Endodermal cell (in vitro differentiated cells): ENCODE measurements around the gene CCDC24. TPM values are rescaled to one million over a fixed set of nuclear protein-coding genes. Genes with fewer than 3 reads are reported as not detected.

Experiments
- DNase-seq: peaks from one replicate; pipeline ENCODE4 v3.0.0-alpha.2; 2017
- H3K27ac ChIP-seq: 2 replicates; pipeline ENCODE4 v1.5.1; 2013; ENCODE audit warnings: mild to moderate bottlenecking, low read depth, low read length, moderate library complexity
- H3K27me3 ChIP-seq: 2 replicates; pipeline ENCODE4 v1.6.1; 2013; ENCODE audit warnings: mild to moderate bottlenecking, low read length, moderate library complexity; ENCODE audit not compliant: insufficient read depth, control insufficient read depth, poor library complexity, severe bottlenecking
- H3K36me3 ChIP-seq: 2 replicates; pipeline ENCODE4 v1.7.0; 2013; ENCODE audit warnings: mild to moderate bottlenecking, low read length, moderate library complexity; ENCODE audit not compliant: control insufficient read depth, insufficient read depth
- H3K4me1 ChIP-seq: one replicate; pipeline ENCODE4 v1.7.0; 2013; ENCODE audit warnings: low read length; ENCODE audit not compliant: control insufficient read depth, insufficient read depth
- H3K4me3 ChIP-seq: 2 replicates; pipeline ENCODE4 v1.5.1; 2013; ENCODE audit warnings: mild to moderate bottlenecking, low read length, moderate library complexity
- H3K9ac ChIP-seq: 2 replicates; pipeline ENCODE4 v1.6.1; 2013; ENCODE audit warnings: mild to moderate bottlenecking, low read length, moderate library complexity; ENCODE audit not compliant: poor library complexity, severe bottlenecking; ENCODE audit errors: extremely low read depth
- H3K9me3 ChIP-seq: 2 replicates; pipeline ENCODE4 v1.6.1; 2013; ENCODE audit warnings: mild to moderate bottlenecking, low read length, moderate library complexity; ENCODE audit not compliant: control insufficient read depth
- H3K27ac Mint-ChIP-seq: 2 replicates; pipeline ENCODE4 v1.8.0; 2020; ENCODE audit warnings: mixed read lengths
- H3K27me3 Mint-ChIP-seq: 2 replicates; pipeline ENCODE4 v1.8.0; 2021; ENCODE audit warnings: mild to moderate bottlenecking, mixed read lengths; ENCODE audit not compliant: insufficient read depth
- H3K36me3 Mint-ChIP-seq: 2 replicates; pipeline ENCODE4 v1.8.0; 2020; ENCODE audit warnings: low read depth, mixed read lengths
- H3K4me1 Mint-ChIP-seq: 2 replicates; pipeline ENCODE4 v1.8.0; 2020; ENCODE audit warnings: mixed read lengths
- H3K4me3 Mint-ChIP-seq: 2 replicates; pipeline ENCODE4 v1.8.0; 2020; ENCODE audit warnings: mild to moderate bottlenecking, moderate library complexity, mixed read lengths
- H3K9me3 Mint-ChIP-seq: 2 replicates; pipeline ENCODE4 v1.8.0; 2020; ENCODE audit warnings: mild to moderate bottlenecking, mixed read lengths
- WGBS, 2 experiments: methylation state at CpG; one replicate each; pipeline versions ENCODE4 v1.1.5 to v1.1.7; 2013; ENCODE audit warnings: missing lambda C conversion rate in 2 of 2, mixed read lengths in 1 of 2; ENCODE audit not compliant: insufficient coverage in 1 of 2, insufficient read length in 1 of 2; 5-methylcytosine and 5-hydroxymethylcytosine counted together
- total RNA-seq, 2 donors: library from RNA; stranded (reverse); fragmentation: NEBNext Ultra II Directional in 1 of 2; extraction: Animal tissue kit (Norgen Biotek cat#: 25700) in 1 of 2; gene quantifications; 2 replicates in 1 of 2; 3 replicates in 1 of 2; pipeline ENCODE4 v1.2.1, GENCODE V29; 2021
- TF ChIP-seq, protein P1 (sequence below): fragments of 200-600 bp; sonication (generic); conservative IDR thresholded peaks from 2 replicates; pipeline ENCODE4 v1.5.0; 2021; ENCODE audit warnings: antibody characterized with exemption, mild to moderate bottlenecking

The CCDC24 gene
- total RNA-seq, 2 donors from 2014 or later: 26.6 to 31.1 TPM

DNA sequence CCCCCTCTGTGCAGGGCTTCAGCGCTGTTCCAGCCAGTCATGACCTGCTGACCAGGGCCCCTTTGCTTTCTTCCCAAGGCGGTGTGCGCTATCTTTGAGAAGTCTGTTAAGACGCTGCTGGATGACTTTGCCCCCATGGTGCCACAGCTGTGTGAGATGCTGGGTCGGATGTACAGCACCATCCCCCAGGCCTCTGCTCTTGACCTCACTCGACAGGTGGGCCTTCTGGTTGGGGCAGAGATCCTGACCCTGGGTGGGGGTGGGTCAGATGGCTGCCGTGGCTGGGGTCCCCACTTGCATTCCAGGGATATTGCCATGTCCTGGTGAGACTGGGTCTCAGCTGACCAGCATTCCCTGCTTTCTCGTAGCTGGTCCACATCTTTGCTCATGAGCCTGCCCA, 30.6 kb upstream of the CCDC24 start:
- H3K4me1 ChIP-seq: no peaks in the 10 kb centered on the region
- Mint-ChIP-seq H3K27ac (no peak overlapping the region), H3K4me3 (no peak overlapping the region), H3K9me3 (no peaks in the 10 kb centered on the region), H3K36me3 (peaks cover 16% of the 10 kb centered on the region), H3K27me3 (no peaks in the 10 kb centered on the region), H3K4me1 (no peaks in the 10 kb centered on the region)
- TF ChIP-seq, protein P1, sequence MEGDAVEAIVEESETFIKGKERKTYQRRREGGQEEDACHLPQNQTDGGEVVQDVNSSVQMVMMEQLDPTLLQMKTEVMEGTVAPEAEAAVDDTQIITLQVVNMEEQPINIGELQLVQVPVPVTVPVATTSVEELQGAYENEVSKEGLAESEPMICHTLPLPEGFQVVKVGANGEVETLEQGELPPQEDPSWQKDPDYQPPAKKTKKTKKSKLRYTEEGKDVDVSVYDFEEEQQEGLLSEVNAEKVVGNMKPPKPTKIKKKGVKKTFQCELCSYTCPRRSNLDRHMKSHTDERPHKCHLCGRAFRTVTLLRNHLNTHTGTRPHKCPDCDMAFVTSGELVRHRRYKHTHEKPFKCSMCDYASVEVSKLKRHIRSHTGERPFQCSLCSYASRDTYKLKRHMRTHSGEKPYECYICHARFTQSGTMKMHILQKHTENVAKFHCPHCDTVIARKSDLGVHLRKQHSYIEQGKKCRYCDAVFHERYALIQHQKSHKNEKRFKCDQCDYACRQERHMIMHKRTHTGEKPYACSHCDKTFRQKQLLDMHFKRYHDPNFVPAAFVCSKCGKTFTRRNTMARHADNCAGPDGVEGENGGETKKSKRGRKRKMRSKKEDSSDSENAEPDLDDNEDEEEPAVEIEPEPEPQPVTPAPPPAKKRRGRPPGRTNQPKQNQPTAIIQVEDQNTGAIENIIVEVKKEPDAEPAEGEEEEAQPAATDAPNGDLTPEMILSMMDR: no peak
- 92 to 93% methylated on average over 7 to 8 of the region's 8 CpGs for WGBS, 2 experiments
- H3K27me3 ChIP-seq: no peaks in the 10 kb centered on the region
- H3K9ac ChIP-seq: no peak overlapping the region
- no peak for DNase-seq
- no peak overlapping the region for H3K4me3 ChIP-seq
- H3K27ac ChIP-seq: no peak overlapping the region
- no peaks in the 10 kb centered on the region for H3K9me3 ChIP-seq
- H3K36me3 ChIP-seq: peaks cover 30% of the 10 kb centered on the region

DNA sequence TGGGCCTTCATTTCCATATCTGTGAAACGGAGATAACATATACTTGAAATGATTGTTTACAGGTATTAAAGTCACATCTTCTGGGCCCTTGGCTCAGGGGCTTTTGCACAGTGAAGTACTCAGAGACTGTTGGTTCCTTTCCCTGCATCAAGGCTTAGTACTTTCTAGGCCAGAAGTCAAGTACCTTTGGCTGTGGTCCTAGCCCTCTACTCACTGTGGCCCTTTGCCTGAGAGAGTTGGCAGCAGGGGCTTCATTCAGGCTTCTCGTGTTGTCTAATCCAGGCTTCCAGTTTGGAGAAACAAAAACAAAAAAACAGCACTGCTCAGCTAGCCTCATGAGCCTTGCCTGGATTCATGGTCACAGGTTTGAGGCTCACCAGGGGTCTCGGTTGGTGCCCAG, 29.7 kb upstream of the CCDC24 start:
- no peak overlapping the region for H3K27ac Mint-ChIP-seq
- H3K9ac ChIP-seq: no peak overlapping the region
- WGBS, 2 experiments: 88 to 92% methylated on average over 2 to 3 of the region's 3 CpGs

DNA sequence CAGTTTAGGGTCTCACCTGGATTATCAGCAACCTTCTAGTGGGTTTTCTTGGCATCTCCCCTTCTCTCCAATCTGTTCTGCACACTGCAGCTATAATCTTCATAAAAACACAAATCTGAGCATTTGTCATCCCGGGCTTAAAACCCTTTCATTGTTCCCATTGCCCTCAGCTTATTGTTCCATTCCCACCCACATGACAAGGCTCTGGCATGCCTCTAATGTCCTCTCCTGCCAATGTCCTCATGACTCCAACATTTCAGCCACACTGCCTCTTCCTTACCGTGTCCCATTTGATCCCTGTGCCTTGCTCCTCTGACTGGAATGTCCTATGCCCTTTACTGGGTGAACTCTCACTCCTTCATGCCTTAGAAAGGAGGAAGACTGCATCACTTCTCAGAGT, 29.1 kb upstream of the CCDC24 start:
- no peaks in the 10 kb centered on the region for H3K27me3 ChIP-seq
- Mint-ChIP-seq H3K27ac (no peak overlapping the region), H3K4me1 (no peaks in the 10 kb centered on the region), H3K36me3 (peaks cover 15% of the 10 kb centered on the region), H3K4me3 (no peak overlapping the region), H3K27me3 (no peaks in the 10 kb centered on the region), H3K9me3 (no peaks in the 10 kb centered on the region)
- no peaks in the 10 kb centered on the region for H3K4me1 ChIP-seq
- H3K27ac ChIP-seq: no peak overlapping the region
- no peak overlapping the region for H3K9ac ChIP-seq
- peaks cover 21% of the 10 kb centered on the region for H3K36me3 ChIP-seq
- no peak overlapping the region for H3K4me3 ChIP-seq
- DNase-seq: no peak
- no peaks in the 10 kb centered on the region for H3K9me3 ChIP-seq
- TF ChIP-seq, protein P1: no peak
- 89 to 96% methylated on average over 2 of the region's 2 CpGs for WGBS, 2 experiments

More for the DNA sequence above, 29.7 kb upstream of the CCDC24 start:
- Histone ChIP-seq H3K9me3 (no peaks in the 10 kb centered on the region), H3K27me3 (no peaks in the 10 kb centered on the region), H3K36me3 (peaks cover 25% of the 10 kb centered on the region), H3K27ac (no peak overlapping the region), H3K4me3 (no peak overlapping the region), H3K4me1 (no peaks in the 10 kb centered on the region)
- Mint-ChIP-seq H3K4me3 (no peak overlapping the region), H3K27me3 (no peaks in the 10 kb centered on the region), H3K36me3 (peaks cover 18% of the 10 kb centered on the region), H3K4me1 (no peaks in the 10 kb centered on the region), H3K9me3 (no peaks in the 10 kb centered on the region)
- TF ChIP-seq, protein P1: no peak
- DNase-seq: no peak
